Natural killer cell (primary cell): ENCODE results near the gene KRAS. TPM values are rescaled to one million over a fixed set of nuclear protein-coding genes. Genes with fewer than 3 reads are reported as not detected.

Experiments used
- ATAC-seq, 3 donors: fragments of 150-1000 bp in 2 of 3; fragments of 200-7000 bp in 1 of 3; cut with Tn5 transposase; 1 replicate in 1 of 3; 2 replicates in 2 of 3; pipeline ENCODE4 v1.10.0; 2021; ENCODE audit warnings: mild to moderate bottlenecking in 2 of 3, moderate library complexity in 2 of 3
- DNase-seq, 2 donors: peaks; one replicate each; pipeline versions ENCODE4 v3.0.0 to v3.0.0-alpha.2; 2013 to 2021; ENCODE audit warnings: mixed read lengths in 1 of 2
- H3K27ac ChIP-seq: one replicate; pipeline ENCODE4 v1.5.1; 2013; ENCODE audit warnings: mild to moderate bottlenecking, low read length
- H3K27me3 ChIP-seq: one replicate; pipeline ENCODE4 v1.6.1; 2013; ENCODE audit warnings: low read length; ENCODE audit not compliant: control insufficient read depth, insufficient read depth
- H3K36me3 ChIP-seq: one replicate; pipeline ENCODE4 v1.6.1; 2013; ENCODE audit warnings: low read length; ENCODE audit not compliant: control insufficient read depth, insufficient read depth
- H3K4me1 ChIP-seq: one replicate; pipeline ENCODE4 v1.6.1; 2013; ENCODE audit warnings: low read length; ENCODE audit not compliant: control insufficient read depth, insufficient read depth
- H3K4me3 ChIP-seq: one replicate; pipeline ENCODE4 v1.5.1; 2013; ENCODE audit warnings: low read length
- H3K9me3 ChIP-seq: one replicate; pipeline ENCODE4 v1.6.1; 2013; ENCODE audit warnings: low read length; ENCODE audit not compliant: control insufficient read depth, insufficient read depth
- H3K27ac Mint-ChIP-seq, 2 donors: one replicate each; pipeline ENCODE4 v1.8.0; 2022; ENCODE audit warnings: mild to moderate bottlenecking in 2 of 2, mixed read lengths in 2 of 2, moderate library complexity in 1 of 2
- H3K27me3 Mint-ChIP-seq, 2 donors: one replicate each; pipeline ENCODE4 v1.8.0; 2022; ENCODE audit warnings: low read depth in 2 of 2, mixed read lengths in 2 of 2
- H3K36me3 Mint-ChIP-seq: one replicate; pipeline ENCODE4 v1.8.0; 2022; ENCODE audit warnings: mixed read lengths
- H3K4me1 Mint-ChIP-seq, 2 donors: one replicate each; pipeline ENCODE4 v1.8.0; 2022; ENCODE audit warnings: mixed read lengths in 2 of 2
- H3K4me3 Mint-ChIP-seq: one replicate; pipeline ENCODE4 v1.8.0; 2022; ENCODE audit warnings: mild to moderate bottlenecking, moderate library complexity, mixed read lengths
- H3K9me3 Mint-ChIP-seq, 2 donors: one replicate each; pipeline ENCODE4 v1.8.0; 2022; ENCODE audit warnings: mixed read lengths in 2 of 2
- CTCF ChIP-seq: fragments of 200-600 bp; IDR thresholded peaks from one replicate; pipeline ENCODE4 v1.8.0; 2022; ENCODE audit warnings: antibody characterized with exemption
- WGBS: methylation state at CpG from one replicate; pipeline ENCODE4 v1.1.7; 2013; ENCODE audit warnings: missing lambda C conversion rate; ENCODE audit not compliant: insufficient coverage; 5-methylcytosine and 5-hydroxymethylcytosine counted together
- intact Hi-C: fragments of 100-400 bp; cut with micrococcal nuclease; formaldehyde crosslinking; loops from one replicate; pipeline ENCODE4 v1.14.2; 2022
- total RNA-seq, 4 donors: library from RNA; stranded (reverse); fragments of 120-200 nt in 1 of 4; gene quantifications; one replicate each; pipeline versions ENCODE4 v1.2.3 to v1.2.4, GENCODE V29; 2013 to 2022

Gene KRAS
- total RNA-seq, 3 donors from 2014 or later (not counting 1 experiment from before 2014, with no cell fraction given) = 33.3 to 39.6 (median 35.7) TPM

DNA sequence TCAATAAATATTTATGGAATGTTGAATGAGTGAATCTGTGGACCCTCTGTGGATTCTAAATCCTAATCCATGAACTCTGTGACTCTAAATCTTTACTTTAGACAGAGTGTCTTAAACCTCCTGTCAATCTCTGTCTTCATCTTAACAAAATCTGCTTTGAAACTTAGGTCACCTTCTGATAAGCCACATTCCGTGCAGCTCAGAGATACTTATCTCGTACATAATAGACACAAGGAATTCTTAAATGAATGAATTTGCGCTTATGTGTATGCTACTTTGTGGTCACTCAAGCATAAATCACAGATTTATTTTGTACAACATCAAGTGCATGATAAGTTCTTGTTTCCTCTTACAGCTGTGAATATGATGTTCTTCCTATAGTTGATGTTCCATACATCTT is 2.2 kb upstream of the KRAS start:
- H3K27ac Mint-ChIP-seq = peak overlapping the region; percentile 85 to 93

GRCh38 chr12:25251769-25252168 is 1.0 kb upstream of the KRAS start:
- peak overlapping the region; percentile 52 for H3K4me3 ChIP-seq
- intact Hi-C loops = loop anchor here (1.0 to 5.0 kb wide), 4 partner anchors 10 to 199 kb away; partner anchors contain the start of genes DNAI7 and ETFRF1

More for the DNA sequence above, 2.2 kb upstream of the KRAS start:
- H3K36me3 Mint-ChIP-seq = no peaks in the 10 kb centered on the region
- intact Hi-C loops = loop anchor here (5.0 kb wide), 2 partner anchors 56 to 201 kb away; partner anchors contain the start of genes DNAI7 and ETFRF1
- TF ChIP-seq CTCF = no peak
- Histone ChIP-seq H3K9me3 (no peaks in the 10 kb centered on the region), H3K4me1 (peaks cover 17% of the 10 kb centered on the region), H3K36me3 (no peaks in the 10 kb centered on the region), H3K27ac (no peak overlapping the region), H3K27me3 (no peaks in the 10 kb centered on the region), H3K4me3 (no peak overlapping the region)
- no peak for ATAC-seq
- H3K9me3 Mint-ChIP-seq = no peaks in the 10 kb centered on the region
- 80% methylated on average over 2 of the region's 3 CpGs for WGBS
- H3K27me3 Mint-ChIP-seq = no peaks in the 10 kb centered on the region
- DNase-seq = no peak
- H3K4me3 Mint-ChIP-seq = peak overlapping the region; percentile 47
- peaks cover 11 to 27% of the 10 kb centered on the region in 2 donors for H3K4me1 Mint-ChIP-seq

DNA sequence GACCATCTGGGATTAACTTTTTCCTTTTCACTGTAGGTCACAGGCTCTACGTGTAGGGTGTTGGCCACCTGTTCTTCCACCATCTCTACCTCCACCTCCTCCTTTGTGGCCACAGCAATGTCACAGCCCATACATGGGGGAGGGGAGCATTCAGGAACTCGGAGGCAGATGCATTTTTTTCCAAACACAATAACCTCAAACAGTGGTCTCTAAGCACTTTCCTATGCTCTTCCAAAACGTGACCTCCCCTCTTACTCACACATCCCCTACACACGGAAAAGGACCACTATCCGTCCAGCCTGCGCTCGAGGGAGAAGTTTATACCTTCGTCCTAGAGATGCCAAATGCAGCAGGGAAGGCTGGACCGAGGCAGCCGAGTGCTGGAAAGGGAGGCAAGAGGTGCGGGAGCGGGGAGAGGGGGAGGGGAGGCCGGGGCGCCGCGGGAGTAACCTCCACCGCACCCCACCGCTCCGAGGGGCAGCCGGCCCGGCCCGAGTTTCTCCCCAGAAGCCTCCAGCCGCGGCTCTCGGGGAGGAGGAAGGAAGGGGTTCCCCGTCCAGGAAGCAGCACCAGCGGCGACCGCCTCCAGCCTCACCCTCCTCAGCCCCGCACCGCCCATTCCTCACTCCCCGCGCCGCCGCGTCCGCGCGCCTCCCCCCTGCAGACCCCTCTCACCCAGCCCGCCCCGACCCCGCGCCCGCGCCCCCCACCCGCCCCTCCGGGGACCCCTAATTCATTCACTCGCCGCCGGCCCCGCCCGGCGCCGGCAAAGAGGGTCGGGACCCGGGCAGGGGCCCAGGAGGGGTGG is 594 bp downstream of the KRAS start:
- Mint-ChIP-seq H3K27me3 (no peaks in the 10 kb centered on the region), H3K4me1 (peaks cover 28 to 44% of the 10 kb centered on the region in 2 donors), H3K4me3 (peak overlapping the region; percentile 93)

More at GRCh38 chr12:25251769-25252168, 1.0 kb upstream of the KRAS start:
- Histone ChIP-seq H3K27ac (peak overlapping the region; percentile 49), H3K36me3 (no peaks in the 10 kb centered on the region), H3K4me1 (peaks cover 17% of the 10 kb centered on the region), H3K27me3 (no peaks in the 10 kb centered on the region), H3K9me3 (no peaks in the 10 kb centered on the region)
- DNase-seq = no peak
- Mint-ChIP-seq H3K9me3 (no peaks in the 10 kb centered on the region), H3K27me3 (no peaks in the 10 kb centered on the region), H3K27ac (peak overlapping the region; percentile 85 to 93), H3K4me3 (peak overlapping the region; percentile 93), H3K36me3 (no peaks in the 10 kb centered on the region), H3K4me1 (peaks cover 17 to 32% of the 10 kb centered on the region in 2 donors)
- no peak for ATAC-seq
- TF ChIP-seq CTCF = no peak
- WGBS = 88% methylated on average over 5 of the region's 6 CpGs

More for the DNA sequence above, 594 bp downstream of the KRAS start:
- ATAC-seq = peak; percentile 45 to 57 (median 48)
- H3K9me3 ChIP-seq = no peaks in the 10 kb centered on the region
- H3K36me3 Mint-ChIP-seq = peaks cover 6% of the 10 kb centered on the region
- TF ChIP-seq CTCF = no peak
- no peaks in the 10 kb centered on the region for H3K9me3 Mint-ChIP-seq
- peak overlapping the region; percentile 85 to 93 for H3K27ac Mint-ChIP-seq
- peak overlapping the region; percentile 93 for H3K4me3 ChIP-seq
- no peaks in the 10 kb centered on the region for H3K27me3 ChIP-seq
- peaks cover under 1% of the 10 kb centered on the region for H3K36me3 ChIP-seq
- peaks cover 17% of the 10 kb centered on the region for H3K4me1 ChIP-seq
- peak overlapping the region; percentile 80 for H3K27ac ChIP-seq
- 0% methylated on average over 39 of the region's 56 CpGs for WGBS
- peak; percentile 53 to 71 for DNase-seq
- intact Hi-C loops = loop anchor here (2.0 to 10.0 kb wide), 4 partner anchors 53 to 1765 kb away; partner anchors contain the start of genes DNAI7, ETFRF1 and TM7SF3
